ENCODE data around the gene HNRNPA1. TPM values are rescaled to one million over a fixed set of nuclear protein-coding genes. Genes with fewer than 3 reads are reported as not detected.
"Not testable (repeated sequence)": the region's sequence is repeated elsewhere in the genome, so short reads cannot be mapped to it uniquely, and the experiment has no call there.

HNRNPA1 gene
- total RNA-seq = 1,040 and 1,043 TPM in 2 replicates
- 651 TPM for total RNA-seq (2013)
- 631 and 1,398 TPM in 2 replicates for polyA plus RNA-seq
- 199 and 275 TPM in 2 replicates for polyA minus RNA-seq

- ChIA-PET POLR2A (interaction anchor here (0.5 to 2.8 kb wide), 16 partner anchors 9 to 1248 kb away, joined by 3 to 23 read pairs (median 5); partner anchors contain the start of genes COPZ1, NFE2 and SP1), CTCF (interaction anchor here (0.5 to 3.3 kb wide), 14 partner anchors 9 to 926 kb away, joined by 3 to 22 read pairs (median 4); partner anchors contain the start of gene COPZ1)
- intact Hi-C loops (cut with micrococcal nuclease) = loop anchor here (1.0 to 5.0 kb wide), 4 partner anchors 66 to 553 kb away; partner anchors contain the start of genes CALCOCO1 and HOXC8
- Histone ChIP-seq H2AFZ (ENCODE audit: insufficient read depth, low read depth, low read length, poor library complexity, severe bottlenecking) (peak within 1 kb of the TSS; percentile 81), H3K9me3 (ENCODE audit: control extremely low read depth in 1 of 3, control insufficient read depth in 2 of 3, insufficient read depth in 1 of 3, low read length in 2 of 3) (no peaks in the 10 kb centered on the region), H3K4me2 (replicated peaks; ENCODE audit: low read depth, low read length, poor library complexity, severe bottlenecking) (peak within 1 kb of the TSS; percentile 93), H3K36me3 (replicated peaks in 1 of 2; ENCODE audit: control extremely low read depth in 1 of 2, control insufficient read depth in 1 of 2, extremely low read depth in 1 of 2, insufficient read depth in 2 of 2, low read length in 1 of 2) (peaks cover 2 to 40% of the 10 kb centered on the region in 2 experiments), H4K20me1 (ENCODE audit: control insufficient read depth, insufficient read depth, low read length, poor library complexity, severe bottlenecking) (peaks cover 36% of the 10 kb centered on the region), H3K4me3 (ENCODE audit: control extremely low read depth in 1 of 5, extremely low read depth in 1 of 5, insufficient read depth in 1 of 5, low read depth in 2 of 5, low read length in 4 of 5) (peak within 1 kb of the TSS; percentile 79 to 99 (median 99)), H3K79me2 (ENCODE audit: control insufficient read depth, insufficient read depth, low read length) (peaks cover 64% of the 10 kb centered on the region), H3K9ac (ENCODE audit: low read length) (peak within 1 kb of the TSS; percentile 99), H3K27ac (ENCODE audit: low read length in 2 of 2) (peak within 1 kb of the TSS; percentile 96 to 97), H3K4me1 (ENCODE audit: control insufficient read depth in 2 of 2, insufficient read depth in 2 of 2, low read length in 2 of 2) (peaks cover 53 to 59% of the 10 kb centered on the region in 2 donors), H3K27me3 (replicated peaks in 1 of 4; ENCODE audit: control extremely low read depth in 1 of 4, control insufficient read depth in 3 of 4, insufficient read depth in 4 of 4, low read length in 3 of 4) (no peaks in the 10 kb centered on the region)
- Mint-ChIP-seq H3K27ac (no peak within 1 kb of the TSS), H3K4me3 (no peak within 1 kb of the TSS), H3K27me3 (no peaks in the 10 kb centered on the region), H3K9me3 (ENCODE audit: insufficient read depth) (no peaks in the 10 kb centered on the region), H3K4me1 (peaks cover 51% of the 10 kb centered on the region)
- WGBS (ENCODE audit: insufficient coverage) = under 1% methylated on average over 48 of the region's 48 CpGs
- TF ChIP-seq EZH2 (IDR thresholded peaks at IDR 0.05; ENCODE audit: borderline replicate concordance, insufficient read depth, low read depth, low read length, poor library complexity, severe bottlenecking) = no peak
- no peak for TF ChIP-seq CTCF (IDR thresholded peaks at IDR 0.05)
- ATAC-seq (ENCODE audit: low read depth) = peak; percentile 83
- DNase-seq = peak; percentile 99
Measured at GRCh38 chr12:54280468-54281260, at the start of gene HNRNPA1. HNRNPA1 (plus strand) TSS chr12:54280726; CDS start chr12:54280808, 82 bp downstream.

- peaks cover 17% of the 10 kb centered on the region for H3K4me1 Mint-ChIP-seq
- POLR2A ChIA-PET = interaction anchor here (0.7 kb wide), 1 partner anchor 121 kb away, joined by 4 read pairs; no protein-coding TSS in a partner anchor
- H3K4me3 ChIP-seq (ENCODE audit: control extremely low read depth in 1 of 5, extremely low read depth in 1 of 5, insufficient read depth in 1 of 5, low read depth in 2 of 5, low read length in 4 of 5); H3K9me3 Mint-ChIP-seq (ENCODE audit: insufficient read depth); CTCF ChIA-PET; H3K27ac Mint-ChIP-seq; H3K27me3 Mint-ChIP-seq; H3K4me3 Mint-ChIP-seq; H3K4me2 ChIP-seq (replicated peaks; ENCODE audit: low read depth, low read length, poor library complexity, severe bottlenecking); DNase-seq; intact Hi-C loops (cut with micrococcal nuclease); H3K36me3 ChIP-seq (replicated peaks in 1 of 2; ENCODE audit: control extremely low read depth in 1 of 2, control insufficient read depth in 1 of 2, extremely low read depth in 1 of 2, insufficient read depth in 2 of 2, low read length in 1 of 2); H3K27me3 ChIP-seq (replicated peaks in 1 of 4; ENCODE audit: control extremely low read depth in 1 of 4, control insufficient read depth in 3 of 4, insufficient read depth in 4 of 4, low read length in 3 of 4); H3K9ac ChIP-seq (ENCODE audit: low read length); H3K27ac ChIP-seq (ENCODE audit: low read length in 2 of 2); H2AFZ ChIP-seq (ENCODE audit: insufficient read depth, low read depth, low read length, poor library complexity, severe bottlenecking); H3K9me3 ChIP-seq (ENCODE audit: control extremely low read depth in 1 of 3, control insufficient read depth in 2 of 3, insufficient read depth in 1 of 3, low read length in 2 of 3); H4K20me1 ChIP-seq (ENCODE audit: control insufficient read depth, insufficient read depth, low read length, poor library complexity, severe bottlenecking); H3K79me2 ChIP-seq (ENCODE audit: control insufficient read depth, insufficient read depth, low read length); ATAC-seq (ENCODE audit: low read depth): not testable (repeated sequence)
- WGBS (ENCODE audit: insufficient coverage) = 100% methylated on average over 3 of the region's 3 CpGs
- peaks cover 11 to 17% of the 10 kb centered on the region in 2 donors for H3K4me1 ChIP-seq (ENCODE audit: control insufficient read depth in 2 of 2, insufficient read depth in 2 of 2, low read length in 2 of 2)
Measured at GRCh38 chr12:54231269-54231668, 49.3 kb upstream of the HNRNPA1 start.
